Heart left ventricle (tissue), 13 donors: ENCODE data around the gene RETN.

ENCODE experiments used
- POLR2A ChIP-seq, 2 donors: fragments of 450-650 bp; IDR thresholded peaks; one replicate each; pipeline ENCODE4 v1.6.1; 2017; ENCODE audit warnings: antibody characterized with exemption in 2 of 2, mild to moderate bottlenecking in 2 of 2, moderate library complexity in 2 of 2
- TF ChIP-seq, protein P1 (sequence below), 12 donors: fragments of 200-600 bp; sonication (generic) in 4 of 12; IDR thresholded peaks; one replicate each; pipeline versions ENCODE4 v1.5.0 to v1.8.0; 2018 to 2022; ENCODE audit warnings: antibody characterized with exemption in 12 of 12, mild to moderate bottlenecking in 5 of 12
- donor health status: ischemic (EF 13 %, LVEDD 7.1; RV severe dilation, severe dysfunction).
- donor health status: DM: no; HTN: yes; CAD: no.
- donor health status: DM: no; HTN: no; CAD: no.
- donor health status: ischemic (EF 25% LVEDD 6.9; RV normal size, moderate dysfunction).
- donor health status: ischemic (EF 25% LVEDD 5.7; RV mildly dilated, moderate dysfunction).
- donor health status: ischemic (EF 35%, LVEDD 5.7; RV mildly dilated, moderate dysfunction).
- donor health status: nonischemic (EF 11% LVEDD 7.7; RV severe dilation, severe dysfunction).
- donor health status: DM: yes; HTN: yes; CAD: no.
- donor health status: PGD.
- donor health status: ischemic (EF 29% LVEDD 5.4; RV normal size, mild dysfunction).
- donor health status: nonischemic (EF 23%, LVEDD 6.1; RV moderate dilation, normal function).

DNA sequence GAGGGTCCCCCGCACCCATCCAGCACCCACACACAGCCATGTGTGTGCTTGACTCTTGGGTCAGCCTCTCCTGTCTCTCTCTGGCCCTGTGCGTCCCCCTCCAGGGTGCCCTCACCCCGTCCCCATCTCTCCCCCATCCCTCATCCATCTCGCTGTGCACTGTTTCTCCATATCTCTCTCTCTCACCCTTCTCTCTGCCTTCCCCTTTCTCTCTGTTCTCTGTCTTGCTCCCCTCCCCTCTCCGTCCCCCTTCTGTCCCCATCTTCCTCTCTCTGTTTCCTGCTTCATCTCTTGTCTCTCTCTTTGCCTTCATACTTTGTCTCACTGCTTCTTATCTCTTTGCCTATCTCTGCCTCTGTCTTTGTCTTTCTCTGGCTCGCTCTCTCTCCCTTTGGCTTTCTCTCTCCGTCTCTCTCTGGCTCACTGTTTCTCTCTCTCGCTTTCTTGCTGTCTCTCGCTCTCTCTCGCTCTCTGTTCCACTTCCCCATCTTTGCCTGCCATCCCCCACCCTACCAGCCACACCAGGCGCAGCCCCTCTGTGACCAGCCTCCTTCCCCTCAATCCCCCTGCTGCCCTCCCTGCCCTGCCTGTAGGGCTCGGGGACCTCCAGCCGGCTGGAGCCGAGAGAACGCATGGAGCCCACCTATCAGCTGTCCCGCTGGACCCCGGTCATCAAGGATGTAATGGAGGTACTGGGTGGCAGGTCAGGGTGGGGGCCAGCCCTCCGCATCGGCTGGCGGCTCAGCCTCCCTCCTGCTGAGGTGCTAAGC is 23.0 kb upstream of the RETN start:
- no peak for TF ChIP-seq POLR2A (IDR thresholded peaks at IDR 0.05)
- TF ChIP-seq, protein P1, sequence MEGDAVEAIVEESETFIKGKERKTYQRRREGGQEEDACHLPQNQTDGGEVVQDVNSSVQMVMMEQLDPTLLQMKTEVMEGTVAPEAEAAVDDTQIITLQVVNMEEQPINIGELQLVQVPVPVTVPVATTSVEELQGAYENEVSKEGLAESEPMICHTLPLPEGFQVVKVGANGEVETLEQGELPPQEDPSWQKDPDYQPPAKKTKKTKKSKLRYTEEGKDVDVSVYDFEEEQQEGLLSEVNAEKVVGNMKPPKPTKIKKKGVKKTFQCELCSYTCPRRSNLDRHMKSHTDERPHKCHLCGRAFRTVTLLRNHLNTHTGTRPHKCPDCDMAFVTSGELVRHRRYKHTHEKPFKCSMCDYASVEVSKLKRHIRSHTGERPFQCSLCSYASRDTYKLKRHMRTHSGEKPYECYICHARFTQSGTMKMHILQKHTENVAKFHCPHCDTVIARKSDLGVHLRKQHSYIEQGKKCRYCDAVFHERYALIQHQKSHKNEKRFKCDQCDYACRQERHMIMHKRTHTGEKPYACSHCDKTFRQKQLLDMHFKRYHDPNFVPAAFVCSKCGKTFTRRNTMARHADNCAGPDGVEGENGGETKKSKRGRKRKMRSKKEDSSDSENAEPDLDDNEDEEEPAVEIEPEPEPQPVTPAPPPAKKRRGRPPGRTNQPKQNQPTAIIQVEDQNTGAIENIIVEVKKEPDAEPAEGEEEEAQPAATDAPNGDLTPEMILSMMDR (IDR thresholded peaks at IDR 0.05), result no peak
